ENCODE measurements around the gene DMRTB1.

The DMRTB1 gene

DNA sequence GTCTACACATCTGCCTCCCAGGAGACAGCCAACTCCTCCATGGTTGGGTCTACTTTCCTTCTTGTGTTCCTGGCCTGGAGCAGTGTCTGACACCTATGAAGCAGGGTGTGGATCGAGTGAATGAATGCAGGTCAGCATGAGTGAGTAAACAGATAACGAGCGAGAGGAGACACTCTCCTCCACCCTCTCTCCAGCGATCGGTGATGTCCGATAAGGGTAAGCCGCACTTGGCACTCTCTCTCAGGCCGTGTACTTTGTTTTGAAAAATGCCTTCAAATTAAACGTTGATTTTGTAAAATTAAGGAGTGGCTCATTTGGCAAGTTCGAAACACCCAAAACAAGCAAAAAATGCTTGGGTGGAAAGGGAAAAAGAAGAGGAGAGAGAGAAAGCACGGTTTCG lies 43.8 kb upstream of the DMRTB1 start:
- Histone ChIP-seq H3K9me3 (ENCODE audit: severe bottlenecking) (no peaks in the 10 kb centered on the region), H3K27ac (ENCODE audit: poor library complexity, severe bottlenecking) (no peak overlapping the region), H3K27me3 (ENCODE audit: insufficient read depth, poor library complexity, severe bottlenecking) (peaks cover 30% of the 10 kb centered on the region), H3K36me3 (ENCODE audit: low read depth) (no peaks in the 10 kb centered on the region), H3K4me1 (ENCODE audit: insufficient read depth, poor library complexity, severe bottlenecking) (no peaks in the 10 kb centered on the region), H3K4me3 (ENCODE audit: severe bottlenecking) (no peak overlapping the region)
- TF ChIP-seq, protein P1, sequence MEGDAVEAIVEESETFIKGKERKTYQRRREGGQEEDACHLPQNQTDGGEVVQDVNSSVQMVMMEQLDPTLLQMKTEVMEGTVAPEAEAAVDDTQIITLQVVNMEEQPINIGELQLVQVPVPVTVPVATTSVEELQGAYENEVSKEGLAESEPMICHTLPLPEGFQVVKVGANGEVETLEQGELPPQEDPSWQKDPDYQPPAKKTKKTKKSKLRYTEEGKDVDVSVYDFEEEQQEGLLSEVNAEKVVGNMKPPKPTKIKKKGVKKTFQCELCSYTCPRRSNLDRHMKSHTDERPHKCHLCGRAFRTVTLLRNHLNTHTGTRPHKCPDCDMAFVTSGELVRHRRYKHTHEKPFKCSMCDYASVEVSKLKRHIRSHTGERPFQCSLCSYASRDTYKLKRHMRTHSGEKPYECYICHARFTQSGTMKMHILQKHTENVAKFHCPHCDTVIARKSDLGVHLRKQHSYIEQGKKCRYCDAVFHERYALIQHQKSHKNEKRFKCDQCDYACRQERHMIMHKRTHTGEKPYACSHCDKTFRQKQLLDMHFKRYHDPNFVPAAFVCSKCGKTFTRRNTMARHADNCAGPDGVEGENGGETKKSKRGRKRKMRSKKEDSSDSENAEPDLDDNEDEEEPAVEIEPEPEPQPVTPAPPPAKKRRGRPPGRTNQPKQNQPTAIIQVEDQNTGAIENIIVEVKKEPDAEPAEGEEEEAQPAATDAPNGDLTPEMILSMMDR (IDR thresholded peaks at IDR 0.05; ENCODE audit: poor library complexity, severe bottlenecking): no peak
- ATAC-seq (ENCODE audit: low read depth) (no peak), DNase-seq (ENCODE audit: low spot score) (no peak)

DNA sequence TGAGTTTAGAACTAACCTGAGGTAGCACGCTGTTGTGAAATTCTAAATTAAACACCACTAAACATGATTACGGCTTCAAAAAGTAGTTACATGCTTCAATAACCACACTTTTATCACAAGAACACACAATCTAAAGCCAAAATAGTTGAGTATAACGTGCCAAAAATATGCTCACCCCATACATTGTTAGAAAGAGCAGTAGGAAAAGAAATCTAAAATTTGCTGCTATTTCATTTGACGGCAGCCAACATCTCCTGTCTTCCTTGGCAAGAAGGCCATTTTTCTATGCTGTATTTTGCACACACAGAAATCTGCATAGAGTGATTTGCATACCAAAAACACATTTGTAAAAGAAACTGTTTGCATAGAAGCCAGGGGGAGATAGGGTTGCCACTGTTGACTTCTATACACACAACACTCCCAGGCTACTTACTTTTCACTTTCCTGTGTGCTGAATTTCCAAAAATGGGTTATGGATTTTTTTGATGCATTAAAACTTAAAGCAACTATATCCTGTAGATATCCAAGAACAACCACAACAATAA lies 42.9 kb upstream of the DMRTB1 start:
- DNase-seq (ENCODE audit: low spot score) (no peak), ATAC-seq (ENCODE audit: low read depth) (no peak)
- no peaks in the 10 kb centered on the region for H3K9me3 ChIP-seq (ENCODE audit: severe bottlenecking)
- H3K27me3 ChIP-seq (ENCODE audit: insufficient read depth, poor library complexity, severe bottlenecking): peaks cover 38% of the 10 kb centered on the region
- no peaks in the 10 kb centered on the region for H3K4me1 ChIP-seq (ENCODE audit: insufficient read depth, poor library complexity, severe bottlenecking)
- TF ChIP-seq, protein P1 (IDR thresholded peaks at IDR 0.05; ENCODE audit: poor library complexity, severe bottlenecking): no peak
- H3K27ac ChIP-seq (ENCODE audit: poor library complexity, severe bottlenecking): no peak overlapping the region
- no peak overlapping the region for H3K4me3 ChIP-seq (ENCODE audit: severe bottlenecking)
- no peaks in the 10 kb centered on the region for H3K36me3 ChIP-seq (ENCODE audit: low read depth)

DNA sequence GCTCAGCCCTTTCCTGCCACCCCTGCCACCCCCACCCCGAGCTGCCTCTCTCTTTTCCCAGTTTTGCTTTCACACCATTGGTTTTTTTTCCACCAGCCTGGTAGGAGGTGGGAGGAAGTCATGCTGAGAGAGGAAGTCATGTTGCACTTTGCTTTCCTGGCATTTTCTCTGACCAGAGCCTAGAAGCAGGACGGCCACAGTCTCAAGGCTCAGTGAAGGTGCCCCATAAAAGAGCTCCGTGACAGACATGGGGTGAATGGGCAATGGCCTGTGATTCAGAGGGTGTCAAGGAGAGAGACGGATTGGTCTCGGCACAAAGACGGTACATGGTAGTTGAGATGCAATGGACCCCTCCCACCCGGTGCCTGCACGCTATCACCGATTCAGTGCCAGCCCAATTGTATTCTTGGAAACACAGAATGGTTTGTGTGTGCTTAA lies 42.1 kb upstream of the DMRTB1 start:
- TF ChIP-seq, protein P1 (IDR thresholded peaks at IDR 0.05; ENCODE audit: poor library complexity, severe bottlenecking): no peak
- no peaks in the 10 kb centered on the region for H3K36me3 ChIP-seq (ENCODE audit: low read depth)

GRCh38 chr1:53419034-53419433 lies 40.2 kb upstream of the DMRTB1 start:
- H3K27me3 ChIP-seq (ENCODE audit: insufficient read depth, poor library complexity, severe bottlenecking): peaks cover 47% of the 10 kb centered on the region
- H3K9me3 ChIP-seq (ENCODE audit: severe bottlenecking): no peaks in the 10 kb centered on the region
- DNase-seq (ENCODE audit: low spot score): no peak
- ATAC-seq (ENCODE audit: low read depth): no peak
- H3K4me1 ChIP-seq (ENCODE audit: insufficient read depth, poor library complexity, severe bottlenecking): no peaks in the 10 kb centered on the region
- no peak overlapping the region for H3K27ac ChIP-seq (ENCODE audit: poor library complexity, severe bottlenecking)
- TF ChIP-seq, protein P1 (IDR thresholded peaks at IDR 0.05; ENCODE audit: poor library complexity, severe bottlenecking): no peak
- no peaks in the 10 kb centered on the region for H3K36me3 ChIP-seq (ENCODE audit: low read depth)
- no peak overlapping the region for H3K4me3 ChIP-seq (ENCODE audit: severe bottlenecking)

More for the DNA sequence above, 42.1 kb upstream of the DMRTB1 start:
- Histone ChIP-seq H3K27me3 (ENCODE audit: insufficient read depth, poor library complexity, severe bottlenecking) (peaks cover 45% of the 10 kb centered on the region), H3K9me3 (ENCODE audit: severe bottlenecking) (no peaks in the 10 kb centered on the region), H3K27ac (ENCODE audit: poor library complexity, severe bottlenecking) (no peak overlapping the region), H3K4me1 (ENCODE audit: insufficient read depth, poor library complexity, severe bottlenecking) (no peaks in the 10 kb centered on the region), H3K4me3 (ENCODE audit: severe bottlenecking) (no peak overlapping the region)
- DNase-seq (ENCODE audit: low spot score): no peak
- ATAC-seq (ENCODE audit: low read depth): no peak

- Histone ChIP-seq H3K9me3 (ENCODE audit: severe bottlenecking) (no peaks in the 10 kb centered on the region), H3K36me3 (ENCODE audit: low read depth) (no peaks in the 10 kb centered on the region), H3K27ac (ENCODE audit: poor library complexity, severe bottlenecking) (no peak overlapping the region), H3K27me3 (ENCODE audit: insufficient read depth, poor library complexity, severe bottlenecking) (peaks cover 47% of the 10 kb centered on the region), H3K4me3 (ENCODE audit: severe bottlenecking) (no peak overlapping the region), H3K4me1 (ENCODE audit: insufficient read depth, poor library complexity, severe bottlenecking) (no peaks in the 10 kb centered on the region)
- ATAC-seq (ENCODE audit: low read depth) (no peak), DNase-seq (ENCODE audit: low spot score) (no peak)
- TF ChIP-seq, protein P1 (IDR thresholded peaks at IDR 0.05; ENCODE audit: poor library complexity, severe bottlenecking): no peak
Measured at GRCh38 chr1:53420341-53420740, 38.9 kb upstream of the DMRTB1 start.
